Measurements from ENCODE around the gene SRP54. TPM values are rescaled to one million over a fixed set of nuclear protein-coding genes. Genes with fewer than 3 reads are reported as not detected.

Gene SRP54
- total and polyA plus RNA-seq, 2 of the 13 experiments (the other 11 are each of a cell fraction or from before 2014, with no cell fraction given) = 42.2 to 207 TPM

GRCh38 chr14:35046048-35046750, 63.4 kb downstream of the SRP54 start, which contains the start of gene FAM177A1 (continued):
- TF ChIP-seq GABPA (IDR thresholded peaks at IDR 0.05; ENCODE audit: low read depth, low read length) (peak; percentile 81), GABPA (CRISPR knock-in tag; IDR thresholded peaks at IDR 0.05; ENCODE audit: low read depth) (peak; percentile 90), DMTF1 (CRISPR knock-in tag; IDR thresholded peaks at IDR 0.05) (no peak), SMYD3 (CRISPR knock-in tag; IDR thresholded peaks at IDR 0.05) (peak; percentile 53), ZNF562 (CRISPR knock-in tag; IDR thresholded peaks at IDR 0.05; ENCODE audit: borderline replicate concordance) (no peak), ZNF121 (CRISPR knock-in tag; IDR thresholded peaks at IDR 0.05) (peak; percentile 84), ZNF343 (CRISPR knock-in tag; IDR thresholded peaks at IDR 0.05) (peak; percentile 94), PITX1 (CRISPR knock-in tag; IDR thresholded peaks at IDR 0.05) (no peak; the same call in none of the 2 replicates), ZNF20 (CRISPR knock-in tag; IDR thresholded peaks at IDR 0.05) (peak; percentile 98), SMC3 (IDR thresholded peaks at IDR 0.05; ENCODE audit: low read length) (no peak), MBD4 (IDR thresholded peaks at IDR 0.05; ENCODE audit: borderline replicate concordance, low read length) (no peak), SALL2 (CRISPR knock-in tag; IDR thresholded peaks at IDR 0.05) (peak; percentile 97), CENPX (CRISPR knock-in tag; IDR thresholded peaks at IDR 0.05) (no peak), ZNF383 (CRISPR knock-in tag; IDR thresholded peaks at IDR 0.05; ENCODE audit: borderline replicate concordance) (no peak), ZNF646 (CRISPR knock-in tag; IDR thresholded peaks at IDR 0.05) (peak; percentile 87), ZNF597 (CRISPR knock-in tag; IDR thresholded peaks at IDR 0.05) (0 out of 2 replicates have a peak, but pooled peaks have one; percentile 88), ZNF276 (CRISPR knock-in tag; IDR thresholded peaks at IDR 0.05; ENCODE audit: low read depth) (peak; percentile 86), MED1 (CRISPR knock-in tag; IDR thresholded peaks at IDR 0.05) (peak; percentile 94)
